ENCODE measurements around the gene PCDHGB3. TPM values are rescaled to one million over a fixed set of nuclear protein-coding genes. Genes with fewer than 3 reads are reported as not detected.

The PCDHGB3 gene
- total and polyA plus RNA-seq, 9 of the 15 experiments (the other 6 are each of a cell fraction or from before 2014, with no cell fraction given): 0.05 to 0.19 (median 0.11) TPM; not detected in 2

GRCh38 chr5:141383345-141383744 is 13.3 kb downstream of the PCDHGB3 start:
- H3K9ac ChIP-seq (ENCODE audit: insufficient read depth in 1 of 2, low read depth in 2 of 2, low read length in 2 of 2): no peak overlapping the region
- 3% methylated on average over 20 of the region's 21 CpGs for WGBS (ENCODE audit: insufficient coverage, low coverage, missing lambda C conversion rate)
- no peak for TF ChIP-seq NCOR1 (IDR thresholded peaks at IDR 0.05)
- TF ChIP-seq CEBPB (tag; IDR thresholded peaks at IDR 0.05): no peak
- TF ChIP-seq RNF219 (CRISPR knock-in tag; IDR thresholded peaks at IDR 0.05): no peak
- no peak for TF ChIP-seq ZNF133 (CRISPR knock-in tag; IDR thresholded peaks at IDR 0.05)
- TF ChIP-seq E2F6 (IDR thresholded peaks at IDR 0.05; ENCODE audit: borderline replicate concordance in 1 of 2, extremely low read depth in 1 of 2, insufficient read depth in 1 of 2, insufficient read length in 1 of 2, low read depth in 1 of 2, low read length in 1 of 2, poor library complexity in 1 of 2, severe bottlenecking in 1 of 2): no peak
- no peak for TF ChIP-seq ZBTB2 (IDR thresholded peaks at IDR 0.05)
- TF ChIP-seq BRF1 (IDR thresholded peaks at IDR 0.05; ENCODE audit: borderline replicate concordance, extremely low read depth, insufficient read length): no peak
- DNase-seq (ENCODE audit: extremely low read depth in 1 of 4, low spot score in 3 of 4) (peak in 2 of 4 experiments; percentile 14 to 19), FAIRE-seq (no peak), ATAC-seq (no peak; the same call in 2 of the 3 replicates)
- no peaks in the 10 kb centered on the region for H3K9me1 ChIP-seq (ENCODE audit: control insufficient read depth, insufficient read depth, low read length)
- in situ Hi-C loops (cut with MboI): no loop called here
- H3K4me3 ChIP-seq: no peak overlapping the region
- ChIA-PET CTCF (ENCODE audit: low intra/inter-chr PET ratio) (interaction anchor here (0.9 kb wide), 1 partner anchor 180 kb away, joined by 5 read pairs; no protein-coding TSS in a partner anchor), POLR2A (interaction anchor here (0.6 kb wide), 1 partner anchor 30 kb away, joined by 3 read pairs; no protein-coding TSS in a partner anchor)
- H3K36me3 ChIP-seq (ENCODE audit: control insufficient read depth, insufficient read depth, low read length): no peaks in the 10 kb centered on the region
- no peaks in the 10 kb centered on the region for H4K20me1 ChIP-seq (replicated peaks; ENCODE audit: control insufficient read depth, insufficient read depth, low read length)
- H2AFZ ChIP-seq (ENCODE audit: low read depth, low read length): peak overlapping the region; percentile 67; the same call in 1 of the 2 replicates
- no TSS peak for BruUV-seq (replicated peaks)
- H3K4me1 ChIP-seq (replicated peaks in 1 of 2; ENCODE audit: control insufficient read depth in 2 of 2, insufficient read depth in 2 of 2, low read length in 2 of 2): peaks cover 0 to 9% of the 10 kb centered on the region in 2 experiments; a peak in 2 of 5 replicates
- intact Hi-C loops (cut with micrococcal nuclease): no loop called here
- H3K27ac ChIP-seq (ENCODE audit: extremely low read depth, low read depth, low read length): no peak overlapping the region
- H3K27me3 ChIP-seq (ENCODE audit: control insufficient read depth in 2 of 2, insufficient read depth in 2 of 2, low read length in 2 of 2): peaks cover 9 to 28% of the 10 kb centered on the region in 2 experiments; a peak in 4 of 5 replicates
- no peaks in the 10 kb centered on the region for H3K9me3 ChIP-seq (replicated peaks; ENCODE audit: control insufficient read depth, insufficient read depth, low read depth, low read length)
- H3K4me2 ChIP-seq (ENCODE audit: insufficient read depth, low read length): peak overlapping the region; percentile 69; the same call in 1 of the 2 replicates
- no peaks in the 10 kb centered on the region for H3K79me2 ChIP-seq (ENCODE audit: control insufficient read depth, insufficient read depth, low read length)

All from K562 (cell line).